ENCODE measurements around the gene IGF2BP3. TPM values are rescaled to one million over a fixed set of nuclear protein-coding genes. Genes with fewer than 3 reads are reported as not detected.
"Not testable (repeated sequence)": the region's sequence is repeated elsewhere in the genome, so short reads cannot be mapped to it uniquely, and the experiment has no call there.

The IGF2BP3 gene
- total RNA-seq, 1 donor from 2014 or later = 0.78 TPM

DNA sequence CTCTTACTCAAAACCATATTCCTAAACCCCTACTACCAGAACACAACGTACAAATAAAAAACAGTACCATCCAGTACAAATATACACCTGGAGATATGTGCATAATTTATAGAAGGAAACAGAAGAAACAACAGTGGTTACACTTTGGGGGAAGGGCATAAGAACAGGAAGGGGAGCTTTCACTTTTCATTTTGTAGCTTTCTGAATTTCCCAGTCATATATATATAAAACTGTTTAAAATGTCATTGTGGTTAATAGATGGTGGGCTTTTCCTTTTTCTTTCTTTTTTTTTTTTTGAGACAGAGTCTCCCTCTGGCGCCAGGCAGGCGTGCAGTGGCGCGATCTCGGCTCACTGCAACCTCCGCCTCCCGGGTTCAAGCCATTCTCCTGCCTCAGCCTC is 124.0 kb downstream of the IGF2BP3 start:
- no peak for DNase-seq (ENCODE audit: low spot score)
- no peak for ATAC-seq

DNA sequence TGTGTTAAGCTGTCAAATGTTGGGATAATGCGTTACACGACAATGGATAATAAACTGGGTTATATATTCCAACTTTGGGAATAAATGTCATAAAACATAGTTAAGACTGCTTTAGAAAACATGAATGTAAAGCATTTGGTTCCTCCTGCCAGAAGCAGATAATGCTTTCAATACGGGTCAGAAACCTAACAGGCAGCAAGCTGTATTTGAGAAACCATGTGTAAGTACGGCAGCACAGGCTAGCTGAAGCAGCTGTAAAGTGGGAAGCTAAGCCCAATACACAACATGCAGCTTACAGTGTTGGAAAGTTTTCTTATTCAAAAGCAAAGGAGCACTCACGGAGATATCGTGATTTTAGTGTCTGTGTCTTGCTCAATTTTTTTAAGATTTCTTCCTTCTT is 124.7 kb downstream of the IGF2BP3 start:
- DNase-seq (ENCODE audit: low spot score) = no peak
- ATAC-seq = no peak

DNA sequence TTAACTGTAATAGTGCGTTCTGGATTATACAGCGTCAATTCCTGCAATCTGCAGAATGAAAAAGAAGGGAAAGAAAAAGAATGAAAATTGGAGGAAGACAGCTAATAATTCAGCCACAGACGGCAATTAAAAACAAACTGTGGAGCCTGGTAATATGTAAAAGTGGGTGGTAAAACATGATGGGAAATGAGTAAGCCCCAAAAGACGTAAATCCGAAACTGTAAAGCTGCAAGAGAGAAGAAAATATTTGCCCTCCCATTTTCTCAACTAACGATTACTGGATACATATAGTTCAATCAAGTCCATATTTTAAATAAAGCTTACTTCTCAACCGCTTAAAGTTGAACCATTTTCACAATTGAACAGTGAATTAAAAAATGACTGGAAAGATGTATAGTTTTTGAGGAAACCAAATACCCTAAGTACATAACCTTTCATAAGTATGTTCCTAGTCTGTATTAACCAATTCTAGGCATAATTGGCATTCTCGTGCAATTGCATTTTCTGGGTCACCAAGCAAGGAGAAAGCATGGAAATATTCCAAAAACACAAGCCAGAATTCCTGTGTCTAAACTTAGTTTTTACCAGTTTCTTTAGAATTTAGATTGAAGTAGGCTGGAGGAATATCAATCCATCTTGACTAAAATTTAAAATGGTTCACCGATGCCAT is 126.3 kb downstream of the IGF2BP3 start:
- no peak for DNase-seq (ENCODE audit: low spot score)
- no peak for ATAC-seq

DNA sequence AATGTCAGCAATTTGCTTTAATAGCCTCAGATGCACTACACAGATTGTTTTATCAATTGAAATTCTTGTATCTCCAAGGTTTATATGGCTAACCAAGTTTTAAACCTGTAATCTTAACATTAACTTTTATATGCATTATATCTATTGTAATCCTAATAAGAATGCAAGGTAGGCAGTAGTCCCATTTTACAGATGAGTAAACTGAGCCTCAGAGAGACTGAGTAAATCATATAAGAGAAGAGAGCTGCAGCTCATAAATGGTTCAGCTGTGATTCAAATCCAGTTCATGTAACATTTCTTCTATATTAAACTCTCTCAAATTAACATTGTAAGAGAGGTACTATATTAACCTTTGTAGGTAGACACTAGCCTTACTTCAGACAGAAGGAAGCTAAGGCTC is 127.2 kb downstream of the IGF2BP3 start:
- no peak for DNase-seq (ENCODE audit: low spot score)
- no peak for ATAC-seq

DNA sequence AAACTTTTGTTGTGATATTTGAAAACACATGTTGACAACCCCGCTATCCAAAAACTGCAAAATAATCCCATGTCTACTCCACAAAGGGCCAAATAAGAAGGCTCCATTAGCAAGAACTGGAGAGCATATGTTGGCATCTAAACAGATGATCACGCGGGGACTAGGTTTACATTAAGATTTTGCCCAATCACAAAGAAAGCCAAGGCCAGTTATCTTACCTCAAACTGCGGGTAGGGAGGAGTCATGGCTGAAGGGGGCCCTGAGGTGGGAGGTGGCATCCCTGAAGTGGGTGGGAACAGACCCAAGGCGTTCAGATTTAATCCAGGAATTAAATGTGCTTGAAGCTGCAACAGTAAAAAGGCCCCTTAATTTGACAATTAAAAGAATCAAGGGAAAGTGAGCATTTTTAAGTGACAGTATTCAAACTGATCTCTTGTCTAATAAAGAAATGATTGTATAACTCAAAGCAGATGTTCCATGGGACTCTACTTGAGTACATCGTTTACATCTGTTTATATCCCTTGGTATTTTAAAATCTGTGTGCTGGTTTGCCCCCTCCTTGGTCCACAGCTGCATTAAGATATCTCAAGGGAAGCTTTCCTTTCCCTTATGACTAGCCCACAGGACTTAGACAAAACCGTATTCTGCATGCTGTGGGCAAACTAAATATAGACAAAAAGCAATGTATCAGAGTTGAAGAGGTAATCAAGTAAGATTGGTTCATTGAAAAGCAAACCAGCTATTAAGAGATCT is 128.3 kb downstream of the IGF2BP3 start:
- DNase-seq (ENCODE audit: low spot score) (no peak), ATAC-seq (no peak)

DNA sequence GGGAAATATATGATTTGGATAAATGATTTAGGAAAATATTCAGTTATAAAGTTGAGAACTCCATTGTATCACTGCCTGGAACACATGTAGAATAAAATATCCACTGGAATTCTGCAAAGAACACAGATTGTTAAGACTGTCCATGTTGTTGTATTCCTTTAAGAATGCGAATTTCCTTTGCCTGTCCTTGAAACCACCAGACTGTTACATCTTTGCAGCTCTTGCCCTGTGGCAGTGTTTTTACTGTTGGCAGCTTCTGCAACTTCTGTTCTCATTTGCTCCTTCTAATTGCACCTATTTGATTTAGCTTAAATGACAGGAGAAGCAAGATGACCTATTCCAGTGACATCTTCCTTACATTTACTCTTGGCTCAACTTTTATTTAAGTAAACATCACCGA is 131.4 kb downstream of the IGF2BP3 start:
- ATAC-seq (no peak), DNase-seq (ENCODE audit: low spot score) (no peak)

DNA sequence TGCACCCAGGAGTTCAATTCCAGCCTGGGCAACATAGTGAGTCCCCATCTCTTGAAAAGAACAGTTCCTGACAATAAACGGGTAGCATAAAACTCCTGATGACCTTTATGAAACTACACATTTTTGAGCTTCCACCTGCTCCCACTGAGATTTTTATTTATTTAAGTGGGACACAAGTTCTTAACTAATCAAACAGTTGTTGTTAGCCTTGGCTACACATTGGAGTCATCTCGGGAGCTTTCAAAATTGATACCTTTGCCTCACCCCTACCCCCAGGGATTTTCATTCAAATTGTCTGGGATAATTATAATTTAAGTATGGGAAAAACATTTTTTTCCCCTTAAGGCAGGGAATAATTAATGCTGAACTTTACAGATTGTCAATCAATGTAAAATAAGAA is 131.9 kb downstream of the IGF2BP3 start:
- ATAC-seq (peak; percentile 52), DNase-seq (ENCODE audit: low spot score) (no peak)

DNA sequence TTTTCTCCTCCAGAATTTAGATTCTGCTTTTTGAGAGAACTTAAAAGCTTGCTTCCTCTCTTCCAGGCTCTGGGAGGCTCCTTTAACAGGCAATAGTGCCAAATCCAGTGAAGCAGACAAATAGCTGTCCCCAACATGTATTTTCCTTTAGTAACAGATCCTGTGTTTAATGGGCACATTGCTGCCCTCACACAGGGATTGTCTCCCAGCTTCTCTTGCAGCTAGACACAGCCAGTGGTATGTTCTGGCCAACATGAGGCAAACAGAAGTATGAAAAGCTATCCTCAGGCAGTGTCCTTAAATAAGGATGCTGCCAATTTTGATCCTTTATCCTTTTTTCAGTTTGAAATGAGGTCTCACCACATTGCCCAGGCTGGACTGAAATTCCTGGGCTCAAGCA is 132.9 kb downstream of the IGF2BP3 start:
- DNase-seq (ENCODE audit: low spot score) = no peak
- no peak for ATAC-seq

DNA sequence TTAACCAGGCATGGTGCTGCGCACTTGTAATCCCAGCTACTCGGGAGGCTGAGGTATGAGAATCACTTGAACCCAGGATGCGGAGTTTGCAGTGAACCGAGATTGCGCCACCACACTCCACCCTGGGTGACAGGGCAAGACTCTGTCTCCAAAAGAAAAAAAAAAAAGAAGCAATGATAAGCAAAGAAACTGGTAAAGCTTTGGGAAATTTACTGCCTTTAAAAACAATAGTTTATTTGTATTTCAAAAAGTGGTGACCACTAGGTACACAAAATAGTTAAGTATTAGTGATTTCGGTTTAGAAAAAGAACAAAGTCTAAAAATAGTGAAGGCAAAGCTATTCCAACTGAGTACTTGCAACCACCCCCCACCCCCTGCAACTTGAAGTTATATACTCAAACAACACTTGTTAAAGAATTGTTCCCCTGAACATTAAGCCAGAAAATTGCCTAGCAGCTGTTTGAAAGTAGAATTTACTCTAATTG is 133.4 kb downstream of the IGF2BP3 start:
- no peak for ATAC-seq
- no peak for DNase-seq (ENCODE audit: low spot score)

DNA sequence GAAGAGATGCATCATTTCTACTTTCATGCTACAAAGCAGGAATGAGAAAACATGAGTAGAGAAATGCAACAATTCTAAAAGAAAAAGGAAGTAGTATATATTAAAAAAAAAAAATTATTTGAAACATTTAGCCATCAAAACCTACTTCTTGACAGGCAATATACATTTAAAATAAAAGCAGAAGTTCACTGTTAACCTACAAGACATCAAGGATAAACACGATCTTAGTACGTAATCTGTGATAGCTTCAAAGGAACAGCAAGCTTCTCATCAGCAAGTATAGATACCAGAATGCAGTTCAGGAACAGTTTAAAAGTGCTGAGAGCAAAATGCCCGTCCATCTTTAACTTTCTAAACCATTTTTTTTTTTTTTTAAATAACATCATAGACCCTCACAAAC is 134.2 kb downstream of the IGF2BP3 start:
- ATAC-seq = no peak
- DNase-seq (ENCODE audit: low spot score) = no peak

DNA sequence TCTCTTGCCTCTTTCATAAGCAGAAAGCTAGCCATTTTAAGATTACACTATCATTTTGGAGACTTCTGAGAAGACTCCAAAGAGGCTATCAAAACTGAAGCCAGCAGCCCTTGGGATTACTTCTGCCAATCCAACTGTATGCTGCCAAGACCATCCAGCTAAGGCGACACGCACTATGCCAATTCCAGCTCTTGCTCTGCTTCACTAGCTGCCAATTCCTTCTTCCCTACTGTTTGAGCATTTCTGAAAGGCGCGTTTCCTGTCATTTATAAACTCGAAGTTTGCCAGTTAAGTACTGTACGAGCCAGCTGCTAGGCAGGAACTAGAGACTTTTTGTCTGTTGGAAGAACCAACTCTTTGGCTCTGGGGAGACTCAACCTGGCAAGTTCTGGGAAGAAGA is 134.7 kb downstream of the IGF2BP3 start:
- ATAC-seq = peak; percentile 46
- no peak for DNase-seq (ENCODE audit: low spot score)

DNA sequence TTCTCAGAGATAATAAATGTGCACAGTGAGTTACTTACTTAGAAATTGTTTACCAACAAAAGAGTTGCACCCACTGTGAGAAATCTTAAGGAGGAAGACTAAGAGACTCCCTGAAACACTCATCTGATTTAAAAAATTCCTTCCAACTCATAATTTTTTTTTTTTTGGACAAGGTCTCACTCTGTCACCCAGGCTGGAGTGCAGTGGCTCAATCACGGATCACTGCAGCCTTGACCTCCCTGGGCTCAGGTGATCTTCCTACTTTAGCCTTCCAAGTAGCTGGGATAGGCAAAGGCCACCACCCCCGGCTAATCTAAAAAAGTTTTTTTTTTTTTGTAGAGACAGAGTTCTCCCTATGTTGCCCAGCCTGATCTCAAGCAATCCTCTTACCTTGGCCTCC is 135.2 kb downstream of the IGF2BP3 start:
- DNase-seq (ENCODE audit: low spot score) (no peak), ATAC-seq (peak; percentile 6)

DNA sequence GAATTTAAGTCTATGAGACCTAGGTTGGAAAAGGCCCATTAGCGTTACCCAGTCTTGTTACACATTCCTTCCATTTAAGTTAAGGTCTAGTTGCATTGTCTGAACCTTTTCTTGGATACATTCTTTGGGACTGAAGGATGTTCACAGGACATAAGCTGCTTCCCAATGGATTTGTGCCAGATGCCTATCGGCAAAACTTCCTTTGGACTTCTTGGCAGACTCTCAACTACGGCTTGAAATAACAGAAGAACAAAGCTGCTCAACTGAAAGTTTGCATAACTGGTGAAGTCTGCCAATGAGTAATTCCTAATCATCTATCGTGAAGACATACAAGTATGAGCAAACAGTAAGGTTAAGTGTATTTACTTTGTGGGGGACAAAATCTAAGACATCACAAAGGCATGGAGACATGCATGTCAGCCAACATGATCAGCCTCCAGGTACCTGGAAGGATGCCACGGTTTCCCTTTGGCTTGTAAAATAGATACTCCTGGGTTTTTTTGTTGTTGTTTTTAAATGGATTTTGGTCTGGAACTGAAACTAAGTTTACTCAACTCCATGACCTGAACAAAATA is 135.7 kb downstream of the IGF2BP3 start:
- DNase-seq (ENCODE audit: low spot score) (peak; percentile 54), ATAC-seq (peak; percentile 55)

DNA sequence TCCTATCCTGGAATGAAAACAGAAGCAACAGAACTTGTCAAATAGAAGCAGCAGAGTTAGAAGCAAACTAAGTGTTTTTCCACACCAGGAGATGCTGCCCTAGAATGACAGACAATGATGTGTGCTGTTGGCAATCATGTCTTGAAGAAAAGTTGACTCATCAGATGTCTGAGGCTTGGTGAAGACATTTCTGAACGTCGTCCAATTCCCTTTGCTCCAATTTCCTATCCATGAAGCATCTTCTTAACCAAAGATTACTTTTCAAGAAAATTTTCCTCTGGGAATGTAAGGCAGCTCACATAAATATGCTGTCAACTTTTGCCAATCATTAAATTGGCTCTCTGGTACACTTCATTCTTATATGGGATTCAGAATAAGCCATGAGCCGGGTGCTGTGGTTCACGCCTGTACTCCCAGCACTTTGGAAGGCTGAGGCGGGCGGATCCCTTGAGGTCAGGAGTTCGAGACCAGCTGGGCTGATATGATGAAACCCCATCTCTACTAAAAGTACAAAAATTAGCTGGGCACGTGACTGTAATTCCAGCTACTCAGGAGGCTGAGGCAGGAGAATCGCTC is 136.5 kb downstream of the IGF2BP3 start:
- ATAC-seq = no peak

DNA sequence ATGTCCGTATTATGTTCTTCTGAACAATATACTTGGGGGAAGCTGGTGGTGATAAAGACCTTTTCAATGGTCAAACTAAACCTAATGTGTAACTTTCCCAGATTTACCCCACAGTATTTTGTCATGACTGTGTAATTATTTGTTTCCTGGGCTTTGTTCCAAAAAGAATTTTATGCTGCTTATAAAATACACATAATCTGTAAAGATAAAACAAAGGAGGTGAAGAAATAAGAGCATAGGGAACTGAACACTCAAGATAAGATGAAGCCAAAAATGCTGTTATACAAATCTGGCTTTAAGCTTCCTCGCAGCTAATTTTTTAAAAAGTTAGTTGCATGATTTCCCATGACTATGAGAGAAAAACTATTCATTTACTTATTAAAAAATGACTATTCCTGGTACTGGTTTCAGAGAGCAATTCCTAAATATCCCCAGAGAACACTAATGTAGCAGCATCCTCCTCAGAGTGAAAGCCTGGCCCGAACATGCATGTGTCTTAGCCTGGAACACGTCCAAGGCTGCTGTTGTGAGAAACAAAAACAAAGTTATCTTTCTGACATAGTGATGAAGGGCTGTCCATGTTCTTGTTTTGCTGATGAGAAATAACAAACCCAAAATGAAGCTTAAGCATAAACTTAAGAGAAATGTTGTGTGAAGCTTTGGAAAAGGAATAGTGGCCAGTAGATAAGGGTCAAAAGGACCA is 137.2 kb downstream of the IGF2BP3 start:
- ATAC-seq (peak; percentile 49), DNase-seq (ENCODE audit: low spot score) (peak; percentile 49)

More for the DNA sequence above, 136.5 kb downstream of the IGF2BP3 start:
- no peak for DNase-seq (ENCODE audit: low spot score)

DNA sequence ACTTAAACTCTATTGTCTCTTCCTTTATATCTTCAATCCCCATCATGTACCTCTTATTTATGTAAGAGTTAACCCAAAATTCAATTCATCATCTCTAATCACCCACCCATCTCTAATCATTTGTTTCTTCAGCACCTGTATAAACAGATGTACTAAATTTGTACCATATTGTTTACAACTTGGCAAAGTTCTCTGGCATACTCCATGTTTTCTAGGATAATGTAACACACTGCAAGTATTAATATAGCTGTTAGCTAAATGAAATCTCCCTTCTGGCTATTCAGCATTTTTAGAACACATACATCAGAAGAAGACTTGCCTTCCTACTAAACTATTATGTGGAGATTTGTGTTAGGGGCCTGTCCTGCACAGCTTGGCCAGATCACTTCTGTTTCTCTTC is 138.1 kb downstream of the IGF2BP3 start:
- no peak for ATAC-seq
- DNase-seq (ENCODE audit: low spot score) = no peak

DNA sequence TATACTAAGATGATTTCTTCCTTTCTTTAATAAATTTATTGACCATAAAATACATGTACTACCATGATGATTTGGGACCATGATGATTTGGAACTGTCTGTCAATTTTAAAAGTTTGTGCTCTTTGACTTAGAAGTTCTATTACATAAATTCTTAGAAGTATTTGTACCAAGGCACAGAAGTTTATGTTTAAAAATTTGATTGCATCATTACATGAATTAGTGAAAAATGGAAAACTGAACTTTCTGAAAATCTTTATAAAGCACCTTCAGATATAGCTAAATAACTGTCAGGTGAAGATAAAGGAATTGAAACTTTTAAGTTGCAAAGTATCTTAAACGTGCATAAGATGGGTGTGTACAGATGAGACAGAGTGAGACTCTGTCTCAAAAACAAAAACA is 139.2 kb downstream of the IGF2BP3 start:
- DNase-seq (ENCODE audit: low spot score) (no peak), ATAC-seq (no peak)

DNA sequence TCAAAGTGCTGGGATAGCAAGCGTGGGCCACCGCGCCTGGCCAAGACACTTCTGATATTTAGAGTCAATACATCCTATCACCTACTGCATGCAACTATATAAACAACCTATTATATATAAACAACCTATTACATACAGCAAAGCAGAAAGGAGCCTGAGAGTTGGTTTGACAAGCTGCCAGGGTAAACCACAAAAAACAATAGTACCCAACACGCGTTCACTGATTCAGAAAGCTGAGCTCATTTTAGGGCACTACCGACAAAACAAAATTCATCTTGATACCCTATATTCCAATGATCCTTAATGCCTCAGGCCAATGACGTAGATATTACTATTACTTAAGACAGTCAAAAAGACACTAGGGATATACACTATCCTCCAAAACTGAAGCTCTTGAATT is 154.9 kb downstream of the IGF2BP3 start:
- DNase-seq (ENCODE audit: low spot score) = no peak
- ATAC-seq = no peak

DNA sequence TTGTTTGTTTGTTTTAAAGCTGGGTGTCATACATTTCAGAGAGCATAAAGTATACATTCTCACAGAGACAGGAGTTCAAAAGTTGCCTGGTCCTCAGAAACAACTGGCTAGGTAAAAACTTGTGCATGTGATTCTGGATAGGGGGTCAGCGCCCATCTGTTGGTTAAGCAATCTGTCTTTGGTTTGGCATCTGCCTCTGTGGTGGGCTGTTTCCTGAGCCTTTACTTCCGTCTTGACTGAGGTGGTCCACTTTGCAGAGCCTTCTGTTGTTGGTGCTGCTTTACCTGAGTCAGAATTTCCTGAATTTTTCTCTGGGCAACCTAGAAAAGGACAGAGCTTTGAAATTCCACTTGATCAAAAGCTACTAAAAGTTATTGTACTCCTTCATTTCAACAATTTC is 158.2 kb downstream of the IGF2BP3 start:
- ATAC-seq; DNase-seq (ENCODE audit: low spot score): not testable (repeated sequence)

DNA sequence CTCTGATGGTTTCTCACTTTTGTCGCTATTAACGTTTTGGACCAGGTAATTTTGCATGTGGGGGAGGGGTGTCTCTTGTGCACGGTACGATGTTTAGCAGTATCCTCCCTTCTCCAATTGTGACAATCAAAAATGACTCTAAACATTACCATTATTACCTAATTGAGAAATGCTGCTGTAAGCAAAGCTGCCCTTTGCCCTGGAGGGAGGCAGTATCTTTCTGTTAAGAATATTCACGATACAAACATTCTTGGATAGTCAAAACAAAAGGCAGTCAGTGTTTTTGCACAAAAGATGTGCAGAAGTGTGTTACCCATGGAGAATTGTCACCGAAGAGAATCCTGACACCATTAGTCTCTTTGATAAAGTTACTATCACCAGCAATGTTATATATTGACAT is 161.5 kb downstream of the IGF2BP3 start:
- ATAC-seq (no peak), DNase-seq (ENCODE audit: low spot score) (no peak)

DNA sequence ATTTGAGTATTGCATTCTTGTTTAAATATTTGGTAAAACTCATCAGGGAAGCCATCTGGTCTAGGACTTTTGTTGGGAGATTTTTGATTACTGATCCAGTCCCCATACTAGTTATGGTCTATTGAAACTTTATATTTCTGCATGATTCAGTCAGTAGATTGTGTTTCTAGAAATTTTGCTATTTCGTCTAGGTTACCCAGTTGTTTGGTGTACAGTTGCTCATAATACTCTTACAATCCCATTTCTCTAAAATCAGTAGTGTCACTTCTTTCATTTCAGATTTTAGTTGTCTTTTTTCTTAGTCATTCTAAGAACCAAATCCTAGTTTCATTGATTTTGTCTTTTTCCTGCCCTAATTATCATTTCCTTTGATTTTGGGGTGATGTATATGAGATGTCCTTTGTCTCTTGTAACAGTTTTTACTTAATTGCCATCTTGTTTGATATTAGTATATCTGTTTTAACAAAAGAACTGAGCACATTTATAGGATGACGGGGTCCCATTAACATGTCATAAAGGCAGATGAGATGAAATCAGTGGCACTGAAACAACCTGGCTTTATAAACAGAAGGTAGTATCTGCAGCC is 163.3 kb downstream of the IGF2BP3 start:
- no peak for DNase-seq (ENCODE audit: low spot score)
- ATAC-seq = no peak
